OCI-LY1 (cell line): ENCODE measurements around the gene RPS6KL1.

Source experiments
- EZH2 ChIP-seq: fragments of 200-600 bp; sonication (generic), shearing (Covaris generic); IDR thresholded peaks from 2 replicates; pipeline ENCODE4 v1.8.0; 2017; ENCODE audit warnings: borderline replicate concordance, mixed run types, mild to moderate bottlenecking, antibody characterized with exemption, low read length, moderate library complexity, mixed read lengths
- TF ChIP-seq, protein P1 (sequence below): fragments of 200-600 bp; sonication (generic), shearing (Covaris generic); IDR thresholded peaks from 2 replicates; pipeline ENCODE4 v1.5.1; 2017; ENCODE audit warnings: mild to moderate bottlenecking, antibody characterized with exemption, low read length, moderate library complexity, mixed read lengths

DNA sequence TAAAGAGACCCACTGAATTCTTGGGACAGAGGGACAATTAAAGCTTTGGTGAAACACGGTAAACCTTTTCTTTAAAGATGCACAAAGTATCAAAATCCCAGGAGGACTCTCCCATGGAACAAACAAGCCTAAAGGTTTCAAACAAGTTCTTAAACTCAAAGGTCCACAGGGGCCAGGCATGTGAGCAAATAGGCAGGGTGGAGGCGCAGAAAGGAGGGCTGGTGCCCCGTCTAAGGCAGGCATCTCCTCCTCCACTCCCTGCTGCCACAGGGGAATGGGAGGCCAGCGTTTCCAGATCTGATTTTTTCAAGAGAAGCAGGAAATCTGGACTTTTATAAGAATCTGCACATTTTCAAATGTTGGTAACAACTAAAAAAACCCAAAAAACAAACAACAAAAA, 7.6 kb downstream of the RPS6KL1 start:
- TF ChIP-seq, protein P1, sequence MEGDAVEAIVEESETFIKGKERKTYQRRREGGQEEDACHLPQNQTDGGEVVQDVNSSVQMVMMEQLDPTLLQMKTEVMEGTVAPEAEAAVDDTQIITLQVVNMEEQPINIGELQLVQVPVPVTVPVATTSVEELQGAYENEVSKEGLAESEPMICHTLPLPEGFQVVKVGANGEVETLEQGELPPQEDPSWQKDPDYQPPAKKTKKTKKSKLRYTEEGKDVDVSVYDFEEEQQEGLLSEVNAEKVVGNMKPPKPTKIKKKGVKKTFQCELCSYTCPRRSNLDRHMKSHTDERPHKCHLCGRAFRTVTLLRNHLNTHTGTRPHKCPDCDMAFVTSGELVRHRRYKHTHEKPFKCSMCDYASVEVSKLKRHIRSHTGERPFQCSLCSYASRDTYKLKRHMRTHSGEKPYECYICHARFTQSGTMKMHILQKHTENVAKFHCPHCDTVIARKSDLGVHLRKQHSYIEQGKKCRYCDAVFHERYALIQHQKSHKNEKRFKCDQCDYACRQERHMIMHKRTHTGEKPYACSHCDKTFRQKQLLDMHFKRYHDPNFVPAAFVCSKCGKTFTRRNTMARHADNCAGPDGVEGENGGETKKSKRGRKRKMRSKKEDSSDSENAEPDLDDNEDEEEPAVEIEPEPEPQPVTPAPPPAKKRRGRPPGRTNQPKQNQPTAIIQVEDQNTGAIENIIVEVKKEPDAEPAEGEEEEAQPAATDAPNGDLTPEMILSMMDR = no peak
- no peak for TF ChIP-seq EZH2
